ENCODE measurements around the gene MTHFS.

Gene MTHFS

DNA sequence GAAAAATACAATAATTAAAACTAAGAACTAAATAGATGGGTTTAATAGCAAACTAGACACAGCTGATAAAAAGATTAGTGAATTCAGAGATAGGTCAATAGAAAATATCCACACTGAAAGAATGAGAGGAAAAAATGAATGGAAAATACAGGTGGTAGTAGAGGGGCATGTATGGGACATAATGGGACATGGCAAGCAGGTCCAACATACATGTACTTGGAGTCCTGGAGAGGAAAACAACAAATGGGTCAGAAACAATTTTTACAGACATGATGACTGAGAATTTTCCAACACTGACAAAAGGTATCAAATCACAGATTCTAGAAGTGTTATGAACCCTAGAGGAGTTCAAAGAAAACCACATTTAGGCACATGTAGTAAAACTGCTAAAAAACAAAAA, 68.4 kb downstream of the MTHFS start:
- no peaks in the 10 kb centered on the region for H3K79me2 ChIP-seq (ENCODE audit: insufficient read depth, low read length)
- no peaks in the 10 kb centered on the region for H4K20me1 ChIP-seq (ENCODE audit: low read depth, low read length)
- no peaks in the 10 kb centered on the region for H3K9me3 ChIP-seq (ENCODE audit: insufficient read depth, low read length)
- H3K4me3 ChIP-seq (ENCODE audit: insufficient read depth, low read length, poor library complexity, severe bottlenecking) = no peak overlapping the region
- no peak overlapping the region for H3K9ac ChIP-seq (ENCODE audit: low read length)
- no peak for TF ChIP-seq EZH2phosphoT487 (conservative IDR thresholded peaks at IDR 0.05; ENCODE audit: low read length)
- TF ChIP-seq, protein P1, sequence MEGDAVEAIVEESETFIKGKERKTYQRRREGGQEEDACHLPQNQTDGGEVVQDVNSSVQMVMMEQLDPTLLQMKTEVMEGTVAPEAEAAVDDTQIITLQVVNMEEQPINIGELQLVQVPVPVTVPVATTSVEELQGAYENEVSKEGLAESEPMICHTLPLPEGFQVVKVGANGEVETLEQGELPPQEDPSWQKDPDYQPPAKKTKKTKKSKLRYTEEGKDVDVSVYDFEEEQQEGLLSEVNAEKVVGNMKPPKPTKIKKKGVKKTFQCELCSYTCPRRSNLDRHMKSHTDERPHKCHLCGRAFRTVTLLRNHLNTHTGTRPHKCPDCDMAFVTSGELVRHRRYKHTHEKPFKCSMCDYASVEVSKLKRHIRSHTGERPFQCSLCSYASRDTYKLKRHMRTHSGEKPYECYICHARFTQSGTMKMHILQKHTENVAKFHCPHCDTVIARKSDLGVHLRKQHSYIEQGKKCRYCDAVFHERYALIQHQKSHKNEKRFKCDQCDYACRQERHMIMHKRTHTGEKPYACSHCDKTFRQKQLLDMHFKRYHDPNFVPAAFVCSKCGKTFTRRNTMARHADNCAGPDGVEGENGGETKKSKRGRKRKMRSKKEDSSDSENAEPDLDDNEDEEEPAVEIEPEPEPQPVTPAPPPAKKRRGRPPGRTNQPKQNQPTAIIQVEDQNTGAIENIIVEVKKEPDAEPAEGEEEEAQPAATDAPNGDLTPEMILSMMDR (IDR thresholded peaks at IDR 0.05; ENCODE audit: insufficient read depth, low read length, poor library complexity, severe bottlenecking) = no peak
- H3K27me3 ChIP-seq (ENCODE audit: low read length) = no peaks in the 10 kb centered on the region
- H3K27ac ChIP-seq (ENCODE audit: low read depth, low read length) = no peak overlapping the region
- H3K36me3 ChIP-seq (ENCODE audit: low read length) = no peaks in the 10 kb centered on the region
- H3K9me2 ChIP-seq (replicated peaks; ENCODE audit: insufficient read depth, low read length) = no peaks in the 10 kb centered on the region
- no peak overlapping the region for H2AFZ ChIP-seq (ENCODE audit: low read depth, low read length, severe bottlenecking)
- H3F3A ChIP-seq (ENCODE audit: insufficient read depth) = no peaks in the 10 kb centered on the region
- no peak overlapping the region for H3K4me2 ChIP-seq (ENCODE audit: low read depth, low read length, poor library complexity, severe bottlenecking)

DNA sequence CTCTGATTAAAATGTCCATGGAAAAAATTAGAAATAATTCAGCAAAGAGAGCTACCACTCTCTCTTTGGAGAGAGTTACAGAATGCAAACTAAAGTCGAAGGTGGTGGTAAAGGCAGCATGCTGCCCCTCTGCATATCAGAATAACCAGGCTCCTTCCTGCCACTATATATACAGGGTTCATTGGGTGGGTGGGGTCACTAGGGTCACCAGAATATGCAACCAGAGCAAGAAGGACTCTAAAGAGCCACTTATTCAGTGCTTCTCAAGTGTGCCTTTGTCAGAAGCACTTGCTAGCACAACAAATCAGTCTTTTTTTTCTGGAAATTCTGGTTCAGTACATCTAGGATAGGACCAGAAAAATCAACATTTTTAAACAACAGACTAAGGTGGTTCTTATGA, 70.0 kb downstream of the MTHFS start:
- Histone ChIP-seq H3F3A (ENCODE audit: insufficient read depth) (no peaks in the 10 kb centered on the region), H3K4me2 (ENCODE audit: low read depth, low read length, poor library complexity, severe bottlenecking) (no peak overlapping the region), H3K27ac (ENCODE audit: low read depth, low read length) (no peak overlapping the region), H4K20me1 (ENCODE audit: low read depth, low read length) (no peaks in the 10 kb centered on the region), H3K9ac (ENCODE audit: low read length) (no peak overlapping the region), H3K4me3 (ENCODE audit: insufficient read depth, low read length, poor library complexity, severe bottlenecking) (no peak overlapping the region), H3K36me3 (ENCODE audit: low read length) (no peaks in the 10 kb centered on the region), H3K79me2 (ENCODE audit: insufficient read depth, low read length) (no peaks in the 10 kb centered on the region), H2AFZ (ENCODE audit: low read depth, low read length, severe bottlenecking) (no peak overlapping the region), H3K9me2 (replicated peaks; ENCODE audit: insufficient read depth, low read length) (no peaks in the 10 kb centered on the region), H3K27me3 (ENCODE audit: low read length) (no peaks in the 10 kb centered on the region), H3K9me3 (ENCODE audit: insufficient read depth, low read length) (no peaks in the 10 kb centered on the region)
- TF ChIP-seq, protein P1 (IDR thresholded peaks at IDR 0.05; ENCODE audit: insufficient read depth, low read length, poor library complexity, severe bottlenecking) = no peak
- TF ChIP-seq EZH2phosphoT487 (conservative IDR thresholded peaks at IDR 0.05; ENCODE audit: low read length) = no peak

DNA sequence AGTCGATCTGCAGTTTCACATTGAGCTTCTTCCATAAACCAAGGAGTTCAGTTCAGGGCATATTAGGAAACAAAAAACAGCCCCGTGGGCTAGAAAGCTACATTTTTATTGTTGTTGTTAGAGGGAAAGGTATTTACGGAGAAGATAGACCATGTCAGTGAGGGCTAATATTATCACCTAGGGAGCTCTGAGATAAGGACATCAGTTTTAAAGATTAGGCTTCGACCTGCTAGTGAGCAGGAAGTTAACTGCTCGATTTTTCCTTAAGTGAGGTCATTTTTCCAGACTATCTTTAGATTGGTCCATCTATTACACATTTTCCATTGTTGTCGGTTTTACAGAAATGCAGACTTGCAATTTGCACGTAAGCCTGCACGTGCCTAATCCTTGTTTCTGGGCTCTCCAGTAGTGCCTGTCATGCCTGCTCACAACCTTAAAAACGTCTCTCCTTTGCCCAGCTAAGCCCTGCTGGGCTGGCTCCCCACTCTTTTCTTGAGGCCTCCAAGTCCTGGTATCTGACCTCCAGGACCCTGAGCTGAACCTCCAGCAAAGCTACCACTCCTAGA, 72.6 kb downstream of the MTHFS start:
- Histone ChIP-seq H3K36me3 (ENCODE audit: low read length) (no peaks in the 10 kb centered on the region), H3K9me3 (ENCODE audit: insufficient read depth, low read length) (no peaks in the 10 kb centered on the region), H3K9me2 (replicated peaks; ENCODE audit: insufficient read depth, low read length) (no peaks in the 10 kb centered on the region), H2AFZ (ENCODE audit: low read depth, low read length, severe bottlenecking) (no peak overlapping the region), H3K27ac (ENCODE audit: low read depth, low read length) (no peak overlapping the region), H3K9ac (ENCODE audit: low read length) (no peak overlapping the region), H3K4me2 (ENCODE audit: low read depth, low read length, poor library complexity, severe bottlenecking) (no peak overlapping the region), H3K79me2 (ENCODE audit: insufficient read depth, low read length) (no peaks in the 10 kb centered on the region), H3K4me3 (ENCODE audit: insufficient read depth, low read length, poor library complexity, severe bottlenecking) (no peak overlapping the region), H4K20me1 (ENCODE audit: low read depth, low read length) (no peaks in the 10 kb centered on the region), H3F3A (ENCODE audit: insufficient read depth) (no peaks in the 10 kb centered on the region), H3K27me3 (ENCODE audit: low read length) (no peaks in the 10 kb centered on the region)
- TF ChIP-seq EZH2phosphoT487 (conservative IDR thresholded peaks at IDR 0.05; ENCODE audit: low read length) = no peak
- TF ChIP-seq, protein P1 (IDR thresholded peaks at IDR 0.05; ENCODE audit: insufficient read depth, low read length, poor library complexity, severe bottlenecking) = no peak

Measured in SU-DHL-6 (cell line).